Measurements from ENCODE around the gene HLA-DOA.
A peak's percentile ranks its signal among the peaks of the same experiment; 100 is the strongest.

The HLA-DOA gene

GRCh38 chr6:33017018-33017417 lies 7.6 kb upstream of the HLA-DOA start:
- TF ChIP-seq, protein P1, sequence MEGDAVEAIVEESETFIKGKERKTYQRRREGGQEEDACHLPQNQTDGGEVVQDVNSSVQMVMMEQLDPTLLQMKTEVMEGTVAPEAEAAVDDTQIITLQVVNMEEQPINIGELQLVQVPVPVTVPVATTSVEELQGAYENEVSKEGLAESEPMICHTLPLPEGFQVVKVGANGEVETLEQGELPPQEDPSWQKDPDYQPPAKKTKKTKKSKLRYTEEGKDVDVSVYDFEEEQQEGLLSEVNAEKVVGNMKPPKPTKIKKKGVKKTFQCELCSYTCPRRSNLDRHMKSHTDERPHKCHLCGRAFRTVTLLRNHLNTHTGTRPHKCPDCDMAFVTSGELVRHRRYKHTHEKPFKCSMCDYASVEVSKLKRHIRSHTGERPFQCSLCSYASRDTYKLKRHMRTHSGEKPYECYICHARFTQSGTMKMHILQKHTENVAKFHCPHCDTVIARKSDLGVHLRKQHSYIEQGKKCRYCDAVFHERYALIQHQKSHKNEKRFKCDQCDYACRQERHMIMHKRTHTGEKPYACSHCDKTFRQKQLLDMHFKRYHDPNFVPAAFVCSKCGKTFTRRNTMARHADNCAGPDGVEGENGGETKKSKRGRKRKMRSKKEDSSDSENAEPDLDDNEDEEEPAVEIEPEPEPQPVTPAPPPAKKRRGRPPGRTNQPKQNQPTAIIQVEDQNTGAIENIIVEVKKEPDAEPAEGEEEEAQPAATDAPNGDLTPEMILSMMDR (IDR thresholded peaks at IDR 0.05; ENCODE audit: insufficient read depth, low read depth, low read length, missing control alignments), result no peak
- H3K4me3 ChIP-seq (ENCODE audit: low read depth, low read length), result no peak overlapping the region
- no peak for DNase-seq (ENCODE audit: low read depth)

DNA sequence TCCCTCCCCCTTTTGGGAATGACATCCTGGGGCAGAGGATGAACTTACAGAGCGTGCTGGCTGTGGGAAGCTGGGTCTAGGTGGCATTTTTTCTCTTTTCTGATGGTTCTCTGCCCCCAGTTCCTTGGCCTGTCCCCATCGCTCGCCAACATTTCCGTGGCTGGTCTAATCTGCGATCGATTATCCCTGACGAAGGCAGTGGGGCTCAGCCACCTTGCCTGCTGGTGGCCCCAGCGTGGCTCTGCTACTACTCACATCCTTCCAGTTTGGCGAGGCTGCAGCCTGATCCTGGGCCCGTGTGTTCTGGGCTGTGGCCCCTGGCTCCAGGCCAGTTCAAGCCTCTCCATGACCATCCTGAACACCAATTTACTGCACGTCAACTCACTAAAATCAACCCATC lies 6.4 kb upstream of the HLA-DOA start:
- H3K4me3 ChIP-seq (ENCODE audit: low read depth, low read length), result no peak overlapping the region
- no peak for DNase-seq (ENCODE audit: low read depth)
- TF ChIP-seq, protein P1 (IDR thresholded peaks at IDR 0.05; ENCODE audit: insufficient read depth, low read depth, low read length, missing control alignments), result no peak

- peak; percentile 93 for DNase-seq (ENCODE audit: low read depth)
- TF ChIP-seq, protein P1 (IDR thresholded peaks at IDR 0.05; ENCODE audit: insufficient read depth, low read depth, low read length, missing control alignments), result peak; percentile 65
- no peak overlapping the region for H3K4me3 ChIP-seq (ENCODE audit: low read depth, low read length)
These were observed 5.6 kb upstream of the HLA-DOA start for GRCh38 chr6:33014841-33015634.

DNA sequence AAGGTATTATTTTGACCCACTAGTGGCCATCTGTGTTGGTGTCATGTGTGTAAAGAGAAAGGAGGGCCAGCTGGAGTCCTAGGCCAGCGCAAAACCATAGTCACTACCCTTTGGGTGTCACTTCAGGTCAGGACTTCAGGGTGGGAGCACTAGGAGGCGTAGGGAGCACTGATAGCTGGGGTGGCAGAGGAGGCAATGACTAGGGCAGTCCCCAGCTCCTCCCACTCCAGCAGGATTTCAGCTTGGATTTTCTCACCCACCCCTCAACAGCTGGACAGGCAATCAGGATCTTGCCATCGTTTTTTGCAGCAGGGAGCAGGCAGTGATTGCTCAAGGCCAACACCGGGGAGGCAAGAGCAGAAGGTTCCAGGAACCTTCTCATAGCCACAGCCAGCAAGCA lies 4.2 kb upstream of the HLA-DOA start:
- DNase-seq (ENCODE audit: low read depth), result no peak
- TF ChIP-seq, protein P1 (IDR thresholded peaks at IDR 0.05; ENCODE audit: insufficient read depth, low read depth, low read length, missing control alignments), result no peak
- no peak overlapping the region for H3K4me3 ChIP-seq (ENCODE audit: low read depth, low read length)

DNA sequence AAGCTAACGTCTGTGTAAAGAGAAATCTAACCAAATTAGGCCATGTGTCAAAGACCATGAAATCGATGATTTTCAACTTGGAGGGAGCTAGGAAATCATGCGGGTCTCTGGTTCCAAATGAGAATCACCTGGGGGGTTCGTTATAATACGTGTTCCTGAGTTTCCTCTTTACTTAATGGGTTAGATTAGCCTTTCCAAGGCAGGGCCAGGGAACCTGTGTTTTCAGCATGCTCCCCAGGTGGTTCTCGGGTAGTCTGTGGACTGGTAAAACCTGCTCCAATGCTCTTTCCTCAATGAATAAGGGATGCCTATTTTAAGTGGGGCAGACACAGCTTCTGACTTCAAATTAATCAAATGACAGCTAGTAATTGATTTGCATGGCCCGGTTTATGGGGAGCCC lies 965 bp upstream of the HLA-DOA start:
- TF ChIP-seq, protein P1 (IDR thresholded peaks at IDR 0.05; ENCODE audit: insufficient read depth, low read depth, low read length, missing control alignments), result no peak
- no peak overlapping the region for H3K4me3 ChIP-seq (ENCODE audit: low read depth, low read length)
- no peak for DNase-seq (ENCODE audit: low read depth)

GRCh38 chr6:33007831-33008400 lies 1.5 kb downstream of the HLA-DOA start:
- TF ChIP-seq, protein P1 (IDR thresholded peaks at IDR 0.05; ENCODE audit: insufficient read depth, low read depth, low read length, missing control alignments), result no peak
- no peak for DNase-seq (ENCODE audit: low read depth)
- H3K4me3 ChIP-seq (ENCODE audit: low read depth, low read length), result no peak overlapping the region; the same call in 1 of the 2 replicates
